PC-3 (cell line): Measurements from ENCODE around the gene ZFHX3. TPM values are rescaled to one million over a fixed set of nuclear protein-coding genes. Genes with fewer than 3 reads are reported as not detected.

ENCODE experiments used
- ATAC-seq: fragments of 200-7000 bp; cut with Tn5 transposase; 2 replicates; pipeline ENCODE4 v1.9.1; 2020; ENCODE audit warnings: mild to moderate bottlenecking, moderate library complexity
- BruUV-seq: library from RNA; stranded (reverse); fragments of 400-500 nt; replicated peaks from 2 replicates; lab custom pipeline; 2021; lab: Mats Ljungman, UMichigan
- CTCF ChIA-PET: fragments of 300-600 bp; sonication (Branson Sonifier 250); formaldehyde crosslinking; loops from one replicate; lab custom pipeline; 2022; ENCODE audit warnings: antibody characterized with exemption; lab: Charles Lee
- POLR2A ChIA-PET: fragments of 300-600 bp; sonication (Branson Sonifier 250); formaldehyde crosslinking; loops from one replicate; lab custom pipeline; 2022; ENCODE audit warnings: antibody characterized with exemption; ENCODE audit not compliant: unreplicated experiment; lab: Charles Lee
- DNase-seq: peaks from one replicate; pipeline ENCODE4 v3.0.0-alpha.2; 2015
- H2AFZ ChIP-seq: fragments of 300-600 bp; sonication (generic); 2 replicates; pipeline ENCODE4 v1.6.0; 2016; ENCODE audit warnings: antibody characterized with exemption, low read length
- H3F3A ChIP-seq: fragments of 300-600 bp; sonication (generic); one replicate; pipeline ENCODE4 v1.6.0; 2017; ENCODE audit warnings: antibody characterized with exemption, low read length, control low read depth, mild to moderate bottlenecking; ENCODE audit not compliant: unreplicated experiment
- H3K27ac ChIP-seq: fragments of 300-600 bp; sonication (generic); 2 replicates; pipeline ENCODE4 v1.5.1; 2016; ENCODE audit warnings: mild to moderate bottlenecking, low read length
- H3K27me3 ChIP-seq: fragments of 300-600 bp; sonication (generic); 2 replicates; pipeline ENCODE4 v1.6.1; 2016; ENCODE audit warnings: low read length, mixed read lengths
- H3K36me3 ChIP-seq: fragments of 300-600 bp; sonication (generic); 2 replicates; pipeline ENCODE4 v1.6.1; 2016; ENCODE audit warnings: low read depth, mixed run types, low read length, mixed read lengths
- H3K4me1 ChIP-seq: fragments of 300-600 bp; sonication (generic); 2 replicates; pipeline ENCODE4 v1.5.1; 2016; ENCODE audit warnings: low read length; ENCODE audit not compliant: insufficient read depth
- H3K4me2 ChIP-seq: fragments of 300-600 bp; sonication (generic); 2 replicates; pipeline ENCODE4 v1.6.0; 2016; ENCODE audit warnings: low read length
- H3K4me3 ChIP-seq: fragments of 300-600 bp; sonication (generic); 2 replicates; pipeline ENCODE4 v1.5.1; 2016; ENCODE audit warnings: mild to moderate bottlenecking, low read length, mixed read lengths
- H3K79me2 ChIP-seq: fragments of 300-600 bp; sonication (generic); 2 replicates; pipeline ENCODE4 v1.6.1; 2017; ENCODE audit warnings: low read length, mixed read lengths
- H3K9ac ChIP-seq: fragments of 300-600 bp; sonication (generic); 2 replicates; pipeline ENCODE4 v1.6.0; 2016; ENCODE audit warnings: mild to moderate bottlenecking, low read length
- H3K9me2 ChIP-seq: fragments of 300-600 bp; sonication (generic); replicated peaks from 2 replicates; pipeline ENCODE4 v1.6.1; 2016; ENCODE audit warnings: mixed run types, low read length, mixed read lengths
- H3K9me3 ChIP-seq: fragments of 300-600 bp; sonication (generic); 2 replicates; pipeline ENCODE4 v1.6.1; 2016; ENCODE audit warnings: low read length, mixed read lengths
- H4K20me1 ChIP-seq: fragments of 300-600 bp; sonication (generic); 2 replicates; pipeline ENCODE4 v1.6.1; 2016; ENCODE audit warnings: low read length, mixed read lengths
- CTCF ChIP-seq: fragments of 300-600 bp; sonication (generic); conservative IDR thresholded peaks from 2 replicates; pipeline ENCODE4 v1.5.1; 2017; ENCODE audit warnings: antibody characterized with exemption, low read depth, mild to moderate bottlenecking, low read length
- EZH2 ChIP-seq: fragments of 300-600 bp; sonication (generic); IDR thresholded peaks from one replicate; pipeline ENCODE4 v1.6.1; 2017; ENCODE audit warnings: antibody characterized with exemption, mild to moderate bottlenecking, low read length; ENCODE audit not compliant: unreplicated experiment
- EZH2phosphoT487 ChIP-seq: fragments of 300-600 bp; sonication (generic); IDR thresholded peaks from 2 replicates; pipeline ENCODE4 v1.6.1; 2018; ENCODE audit warnings: mild to moderate bottlenecking, antibody characterized with exemption, low read length, borderline replicate concordance
- intact Hi-C: fragments of 100-400 bp; cut with micrococcal nuclease; formaldehyde crosslinking; loops from 2 replicates; pipeline ENCODE4 v1.9.0; 2023
- total RNA-seq: library from RNA; depleted of rRNA; stranded (reverse); fragments of >200 nt; gene quantifications from 2 replicates; pipeline ENCODE4 v1.2.3, GENCODE V29; 2014

ZFHX3 gene
- total RNA-seq, 1 experiment from 2014 or later = 3.5 TPM

GRCh38 chr16:72932677-72933335 lies 115.1 kb downstream of the ZFHX3 start:
- H3K36me3 ChIP-seq = no peaks in the 10 kb centered on the region
- CTCF ChIA-PET = no interaction called here
- H3K27ac ChIP-seq = no peak overlapping the region
- H3K27me3 ChIP-seq = no peaks in the 10 kb centered on the region
- POLR2A ChIA-PET = no interaction called here
- H2AFZ ChIP-seq = no peak overlapping the region
- no peak overlapping the region for H3K4me2 ChIP-seq
- no peaks in the 10 kb centered on the region for H3K9me2 ChIP-seq
- no peak overlapping the region for H3K4me3 ChIP-seq
- peaks cover 42% of the 10 kb centered on the region for H3K4me1 ChIP-seq
- H3K9me3 ChIP-seq = no peaks in the 10 kb centered on the region
- BruUV-seq = no TSS peak
- ATAC-seq = no peak
- H3F3A ChIP-seq = no peaks in the 10 kb centered on the region
- H3K79me2 ChIP-seq = peaks cover 42% of the 10 kb centered on the region
- no peaks in the 10 kb centered on the region for H4K20me1 ChIP-seq
- TF ChIP-seq EZH2phosphoT487 = no peak
- no peak for TF ChIP-seq EZH2
- no peak for TF ChIP-seq CTCF
- no peak for DNase-seq
- intact Hi-C loops = no loop called here
- no peak overlapping the region for H3K9ac ChIP-seq

DNA sequence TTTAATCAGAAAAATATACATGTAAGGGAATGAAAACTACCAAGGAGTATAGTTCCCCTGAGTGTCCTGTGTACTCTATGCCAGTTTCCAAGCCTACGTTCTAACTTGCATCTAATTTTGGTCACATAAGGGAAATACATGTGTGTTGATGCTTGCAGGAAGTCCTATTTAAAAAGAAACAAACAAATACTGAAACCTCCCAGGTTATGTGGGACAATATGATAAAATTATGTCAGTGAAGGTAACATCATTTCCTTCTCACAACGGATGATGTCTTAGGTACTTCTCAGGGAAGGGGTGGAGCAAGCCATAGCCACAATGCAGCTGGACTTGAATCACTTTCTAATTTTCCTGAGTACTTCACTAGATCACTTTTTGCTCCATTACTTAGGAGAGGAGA lies 115.9 kb downstream of the ZFHX3 start:
- H3K9me3 ChIP-seq = no peaks in the 10 kb centered on the region
- H3K4me1 ChIP-seq = peaks cover 39% of the 10 kb centered on the region
- ATAC-seq (no peak), DNase-seq (no peak)
- H3F3A ChIP-seq = no peaks in the 10 kb centered on the region
- H4K20me1 ChIP-seq = no peaks in the 10 kb centered on the region
- TF ChIP-seq CTCF = no peak
- TF ChIP-seq EZH2phosphoT487 = no peak
- TF ChIP-seq EZH2 = no peak
- no peak overlapping the region for H2AFZ ChIP-seq
- peak overlapping the region; percentile 50 for H3K4me2 ChIP-seq
- ChIA-PET POLR2A (interaction anchor here (0.6 kb wide), 1 partner anchor 57 kb away, joined by 5 read pairs; no protein-coding TSS in a partner anchor), CTCF (interaction anchor here (0.7 kb wide), 1 partner anchor 100 kb away, joined by 3 read pairs; no protein-coding TSS in a partner anchor)
- no peaks in the 10 kb centered on the region for H3K36me3 ChIP-seq
- H3K4me3 ChIP-seq = no peak overlapping the region
- intact Hi-C loops = no loop called here
- H3K27ac ChIP-seq = peak overlapping the region; percentile 30
- no peaks in the 10 kb centered on the region for H3K9me2 ChIP-seq
- H3K79me2 ChIP-seq = peaks cover 36% of the 10 kb centered on the region
- H3K9ac ChIP-seq = no peak overlapping the region
- no TSS peak for BruUV-seq
- no peaks in the 10 kb centered on the region for H3K27me3 ChIP-seq

GRCh38 chr16:72930396-72930795 lies 117.5 kb downstream of the ZFHX3 start:
- CTCF ChIA-PET = no interaction called here
- Histone ChIP-seq H4K20me1 (no peaks in the 10 kb centered on the region), H2AFZ (no peak overlapping the region), H3K4me2 (no peak overlapping the region), H3K27ac (no peak overlapping the region), H3K79me2 (peaks cover 36% of the 10 kb centered on the region), H3K4me3 (no peak overlapping the region), H3F3A (no peaks in the 10 kb centered on the region), H3K27me3 (no peaks in the 10 kb centered on the region), H3K4me1 (peaks cover 44% of the 10 kb centered on the region), H3K9me2 (no peaks in the 10 kb centered on the region), H3K9me3 (no peaks in the 10 kb centered on the region), H3K9ac (no peak overlapping the region), H3K36me3 (no peaks in the 10 kb centered on the region)
- intact Hi-C loops = no loop called here
- TF ChIP-seq CTCF = no peak
- no peak for TF ChIP-seq EZH2
- TF ChIP-seq EZH2phosphoT487 = no peak
- no TSS peak for BruUV-seq
- POLR2A ChIA-PET = interaction anchor here (0.6 kb wide), 1 partner anchor 12 kb away, joined by 6 read pairs; no protein-coding TSS in a partner anchor
- DNase-seq (no peak), ATAC-seq (no peak)
